Fibroblast of mammary gland (primary cell): ENCODE results near the gene SVIL.
"Not testable (repeated sequence)": the region's sequence is repeated elsewhere in the genome, so short reads cannot be mapped to it uniquely, and the experiment has no call there.

Experiments used
- DNase-seq: peaks from one replicate; pipeline ENCODE4 v3.0.0-alpha.2; 2010; ENCODE audit warnings: low read depth
- H3K4me3 ChIP-seq: 2 replicates; pipeline ENCODE4 v1.5.1; 2011; ENCODE audit warnings: low read depth, mild to moderate bottlenecking, low read length, moderate library complexity; ENCODE audit not compliant: control insufficient read depth
- CTCF ChIP-seq: conservative IDR thresholded peaks from 2 replicates; pipeline ENCODE4 v1.5.1; 2011; ENCODE audit warnings: low read depth, low read length, inconsistent platforms; ENCODE audit not compliant: control insufficient read depth, insufficient read depth

SVIL gene

GRCh38 chr10:29522918-29523317 is 111.9 kb downstream of the SVIL start:
- no peak overlapping the region for H3K4me3 ChIP-seq
- DNase-seq: no peak
- TF ChIP-seq CTCF: no peak

DNA sequence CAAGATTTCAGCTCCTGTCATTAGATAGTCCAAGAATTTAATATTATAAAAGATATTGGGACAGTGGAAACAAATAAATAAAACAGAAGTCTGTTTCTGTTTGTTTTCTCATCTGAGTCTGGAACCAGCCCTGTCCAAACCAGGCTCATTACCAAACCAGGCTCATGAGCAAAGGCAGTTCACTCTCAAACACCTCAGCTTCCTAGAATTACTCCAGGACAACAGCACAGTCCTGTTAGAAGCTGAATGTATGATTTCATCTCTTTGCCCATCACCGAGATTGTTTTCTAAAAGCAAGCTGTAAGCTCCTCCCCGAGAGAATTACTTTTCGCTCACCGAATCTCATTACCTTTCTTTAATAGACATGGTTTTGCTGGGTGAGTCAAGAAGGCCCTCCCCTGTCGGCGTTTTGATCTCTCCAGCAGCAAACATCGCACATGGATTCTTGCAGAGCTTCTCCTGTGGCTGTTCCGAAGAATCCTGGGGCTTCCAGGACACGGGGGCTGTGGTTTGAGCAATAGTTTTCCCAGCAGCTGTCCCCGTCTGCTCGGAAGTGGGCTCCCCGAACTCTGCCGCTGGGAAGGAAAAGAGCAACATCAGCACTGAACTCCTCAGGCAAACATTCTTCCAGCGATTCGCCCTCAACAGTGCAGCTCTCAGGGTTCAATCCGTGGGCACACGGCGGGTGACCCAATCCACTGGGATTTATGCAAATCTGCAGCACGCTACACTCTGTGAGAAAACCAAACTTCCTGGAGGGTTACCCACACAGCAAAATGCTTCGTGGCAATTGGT is 112.5 kb downstream of the SVIL start:
- no peak overlapping the region for H3K4me3 ChIP-seq
- peak; percentile 28 for DNase-seq
- TF ChIP-seq CTCF: no peak

DNA sequence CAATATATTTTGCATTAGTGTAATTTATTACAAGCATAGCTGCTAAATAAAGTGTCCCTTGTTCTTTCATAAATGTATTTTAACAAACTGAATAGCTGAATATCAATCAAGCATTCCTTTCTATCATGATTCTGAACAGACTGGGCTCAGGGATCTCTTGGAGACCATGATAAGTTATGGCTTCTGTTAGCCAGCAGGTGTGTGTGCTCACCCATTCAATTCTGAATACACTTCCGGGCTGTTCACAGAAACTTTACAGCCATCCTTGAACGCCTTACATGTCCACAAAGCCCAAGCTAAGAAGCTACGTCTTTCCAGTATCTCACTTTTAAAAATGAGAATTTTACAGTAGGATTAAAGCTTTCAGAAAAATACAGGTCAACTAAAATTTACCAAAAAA is 115.1 kb downstream of the SVIL start:
- no peak overlapping the region for H3K4me3 ChIP-seq
- no peak for TF ChIP-seq CTCF
- DNase-seq: no peak

DNA sequence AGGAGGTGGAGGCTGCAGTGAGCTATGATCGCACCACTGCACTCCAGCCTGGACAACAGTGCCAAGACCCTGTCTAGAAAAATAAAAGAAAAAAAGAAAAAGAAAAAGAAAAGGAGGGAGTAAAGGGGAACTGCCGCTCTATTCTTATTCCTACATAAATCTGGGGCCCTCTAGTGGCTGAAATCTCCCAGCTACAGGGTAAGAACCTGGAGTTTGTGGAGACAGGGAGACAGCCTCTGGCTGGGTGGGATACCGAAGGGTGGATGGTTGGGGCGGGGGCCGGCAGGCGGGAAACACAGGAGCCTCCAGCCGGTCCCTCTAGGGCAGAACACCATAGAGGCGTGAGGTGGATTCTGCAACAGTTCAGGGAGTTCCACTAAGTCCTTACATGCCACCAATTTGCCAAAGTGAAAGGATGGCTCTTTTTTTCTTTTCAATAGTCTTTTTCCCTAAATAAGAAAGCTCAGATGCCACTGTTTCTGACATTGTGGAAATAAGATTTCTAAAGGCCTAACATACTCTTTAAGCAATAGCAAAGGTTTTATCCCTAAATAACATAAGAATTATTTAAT is 117.3 kb downstream of the SVIL start:
- DNase-seq: peak; percentile 41
- peak; percentile 65 for TF ChIP-seq CTCF
- no peak overlapping the region for H3K4me3 ChIP-seq

- not testable (repeated sequence) for H3K4me3 ChIP-seq, DNase-seq
Observed at GRCh38 chr10:29516309-29516932, 118.3 kb downstream of the SVIL start.

DNA sequence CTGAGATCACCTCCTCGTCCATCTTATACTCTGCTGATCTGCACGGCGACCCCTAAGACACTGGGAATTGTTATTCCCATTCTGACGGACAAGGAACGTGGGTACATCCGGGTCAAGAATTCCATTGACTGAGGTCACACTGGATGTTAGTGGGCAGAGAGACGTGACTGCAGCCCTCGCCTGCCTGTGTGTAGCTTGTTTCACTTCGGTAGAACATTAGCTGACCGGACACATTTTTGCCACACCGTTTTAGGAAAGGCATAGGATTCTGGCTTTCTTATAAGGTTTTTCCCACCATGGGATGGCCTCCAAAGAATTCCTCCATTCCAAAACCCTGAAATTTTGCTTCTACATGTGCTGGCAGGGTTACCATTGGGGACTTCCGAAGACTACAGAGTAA is 118.9 kb downstream of the SVIL start:
- H3K4me3 ChIP-seq, DNase-seq: not testable (repeated sequence)

- H3K4me3 ChIP-seq, DNase-seq: not testable (repeated sequence)
Observed at GRCh38 chr10:29515104-29515503, 119.7 kb downstream of the SVIL start.

- TF ChIP-seq CTCF: no peak
- DNase-seq: no peak
- no peak overlapping the region for H3K4me3 ChIP-seq
Observed at GRCh38 chr10:29514306-29514705, 120.5 kb downstream of the SVIL start.
